ENCODE results near the gene PTPN20. TPM values are rescaled to one million over a fixed set of nuclear protein-coding genes. Genes with fewer than 3 reads are reported as not detected.

PTPN20 gene
- total and polyA plus RNA-seq, 3 donors from 2014 or later, result 20.9 to 39.6 (median 23.1) TPM

DNA sequence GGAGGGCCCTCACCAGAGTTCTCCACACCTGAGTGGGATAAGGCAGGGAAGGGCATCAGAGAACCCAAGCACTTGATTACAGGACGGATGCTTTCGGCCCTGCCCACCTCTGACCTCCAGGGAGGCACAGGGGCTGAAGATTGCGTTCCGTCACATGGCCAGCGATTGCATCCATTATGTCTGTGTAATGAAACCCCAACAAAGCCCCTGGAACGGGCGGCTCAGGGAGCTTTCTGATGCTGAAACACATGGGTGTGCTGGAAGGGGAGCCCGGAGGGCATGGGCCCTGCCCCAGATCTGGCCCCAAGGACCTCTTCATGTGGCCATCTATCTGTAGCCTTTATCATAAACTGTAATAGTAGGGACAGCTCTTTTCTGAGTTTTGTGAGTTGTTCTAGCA, 117.2 kb downstream of the PTPN20 start:
- Histone ChIP-seq H3K27ac (no peak overlapping the region), H3K4me1 (no peaks in the 10 kb centered on the region), H3K4me3 (no peak overlapping the region), H3K9me3 (no peaks in the 10 kb centered on the region), H3K36me3 (ENCODE audit: low read depth, missing control alignments) (no peaks in the 10 kb centered on the region), H3K27me3 (no peaks in the 10 kb centered on the region)
- intact Hi-C loops (cut with DNase I; ENCODE audit: low total_unique reads), result no loop called here
- no peak for TF ChIP-seq POLR2A (IDR thresholded peaks at IDR 0.05)
- TF ChIP-seq, protein P1, sequence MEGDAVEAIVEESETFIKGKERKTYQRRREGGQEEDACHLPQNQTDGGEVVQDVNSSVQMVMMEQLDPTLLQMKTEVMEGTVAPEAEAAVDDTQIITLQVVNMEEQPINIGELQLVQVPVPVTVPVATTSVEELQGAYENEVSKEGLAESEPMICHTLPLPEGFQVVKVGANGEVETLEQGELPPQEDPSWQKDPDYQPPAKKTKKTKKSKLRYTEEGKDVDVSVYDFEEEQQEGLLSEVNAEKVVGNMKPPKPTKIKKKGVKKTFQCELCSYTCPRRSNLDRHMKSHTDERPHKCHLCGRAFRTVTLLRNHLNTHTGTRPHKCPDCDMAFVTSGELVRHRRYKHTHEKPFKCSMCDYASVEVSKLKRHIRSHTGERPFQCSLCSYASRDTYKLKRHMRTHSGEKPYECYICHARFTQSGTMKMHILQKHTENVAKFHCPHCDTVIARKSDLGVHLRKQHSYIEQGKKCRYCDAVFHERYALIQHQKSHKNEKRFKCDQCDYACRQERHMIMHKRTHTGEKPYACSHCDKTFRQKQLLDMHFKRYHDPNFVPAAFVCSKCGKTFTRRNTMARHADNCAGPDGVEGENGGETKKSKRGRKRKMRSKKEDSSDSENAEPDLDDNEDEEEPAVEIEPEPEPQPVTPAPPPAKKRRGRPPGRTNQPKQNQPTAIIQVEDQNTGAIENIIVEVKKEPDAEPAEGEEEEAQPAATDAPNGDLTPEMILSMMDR (IDR thresholded peaks at IDR 0.05), result no peak
- DNase-seq, result peak; percentile 1
- 93 to 96% methylated on average over 8 of the region's 8 CpGs for WGBS, 2 donors

DNA sequence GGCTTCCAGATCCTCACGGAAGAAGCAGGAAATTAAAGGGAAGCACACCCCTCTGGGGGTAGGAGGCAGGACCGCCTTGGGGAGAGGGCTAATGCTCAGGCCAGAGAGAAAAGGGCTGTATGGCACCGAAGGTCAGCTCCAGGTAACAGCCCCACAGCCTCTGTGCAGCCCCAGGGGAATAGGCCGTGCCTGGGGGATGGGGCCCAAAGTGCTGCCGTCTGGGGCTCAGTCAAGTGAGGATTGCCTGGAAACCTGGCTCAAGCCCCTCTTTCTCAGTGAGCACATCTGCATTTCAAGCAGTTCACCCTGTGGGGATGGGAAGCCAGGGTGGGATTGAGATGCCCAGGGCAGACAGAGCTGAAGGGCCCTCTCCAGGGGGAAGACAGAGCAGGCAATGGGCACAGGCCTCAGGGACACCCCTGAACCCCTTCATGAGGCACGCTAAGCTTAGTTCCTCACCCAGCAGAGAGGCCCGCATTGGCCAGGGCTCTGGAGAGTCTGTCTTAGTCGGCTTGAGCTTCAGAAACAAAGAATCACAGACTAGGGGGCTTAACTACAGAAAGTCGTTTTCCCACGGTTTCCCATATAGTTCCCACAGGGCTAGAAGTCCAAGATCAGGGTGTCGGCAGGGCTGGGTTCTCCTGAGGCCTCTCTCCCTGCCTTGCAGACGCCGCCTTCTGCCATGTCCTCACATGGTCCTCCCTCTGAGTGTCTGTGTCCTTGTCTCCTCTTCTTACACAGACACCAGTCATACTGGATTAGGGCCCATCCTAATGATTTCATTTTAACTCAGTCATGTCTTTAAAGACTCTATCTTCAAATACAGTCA, 118.2 kb downstream of the PTPN20 start:
- Histone ChIP-seq H3K36me3 (ENCODE audit: low read depth, missing control alignments) (no peaks in the 10 kb centered on the region), H3K27me3 (no peaks in the 10 kb centered on the region), H3K27ac (no peak overlapping the region), H3K4me1 (no peaks in the 10 kb centered on the region), H3K9me3 (no peaks in the 10 kb centered on the region), H3K4me3 (no peak overlapping the region)
- no peak for TF ChIP-seq POLR2A (IDR thresholded peaks at IDR 0.05)
- TF ChIP-seq, protein P1 (IDR thresholded peaks at IDR 0.05), result no peak
- WGBS, 2 donors, result 89 to 90% methylated on average over 11 to 13 of the region's 13 CpGs
- DNase-seq, result peak; percentile 1
- intact Hi-C loops (cut with DNase I; ENCODE audit: low total_unique reads), result no loop called here

DNA sequence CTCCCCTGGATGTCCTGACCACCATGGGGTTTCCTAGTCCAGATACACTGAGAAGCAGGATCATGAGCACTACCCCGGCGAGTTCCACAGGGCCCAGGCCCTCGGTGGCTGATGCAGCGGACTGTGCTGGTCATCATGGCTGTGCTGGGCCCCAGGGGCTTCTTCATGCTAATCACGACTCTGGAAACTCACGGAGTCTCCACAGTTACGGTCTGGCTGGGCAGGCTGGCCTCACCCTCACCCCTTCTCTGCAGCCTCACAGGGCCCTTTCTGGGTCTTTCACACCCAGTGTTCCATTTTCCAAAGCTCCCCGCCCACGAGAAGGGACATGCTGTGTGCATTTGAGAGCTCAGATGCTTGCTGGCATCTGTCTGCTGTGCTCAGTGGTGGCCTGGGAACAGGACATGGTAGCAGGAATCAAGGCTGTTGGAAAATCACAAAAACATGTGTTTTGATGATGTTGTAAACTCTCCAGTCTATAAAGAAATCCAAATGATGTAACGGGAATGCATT, 119.0 kb downstream of the PTPN20 start:
- no peak for TF ChIP-seq POLR2A (IDR thresholded peaks at IDR 0.05)
- TF ChIP-seq, protein P1 (IDR thresholded peaks at IDR 0.05), result no peak
- no peaks in the 10 kb centered on the region for H3K27me3 ChIP-seq
- 79 to 86% methylated on average over 8 to 10 of the region's 10 CpGs for WGBS, 2 donors
- no peak for DNase-seq
- H3K9me3 ChIP-seq, result no peaks in the 10 kb centered on the region
- H3K27ac ChIP-seq, result no peak overlapping the region
- no peaks in the 10 kb centered on the region for H3K36me3 ChIP-seq (ENCODE audit: low read depth, missing control alignments)
- no peak overlapping the region for H3K4me3 ChIP-seq
- no peaks in the 10 kb centered on the region for H3K4me1 ChIP-seq
- intact Hi-C loops (cut with DNase I; ENCODE audit: low total_unique reads), result no loop called here

DNA sequence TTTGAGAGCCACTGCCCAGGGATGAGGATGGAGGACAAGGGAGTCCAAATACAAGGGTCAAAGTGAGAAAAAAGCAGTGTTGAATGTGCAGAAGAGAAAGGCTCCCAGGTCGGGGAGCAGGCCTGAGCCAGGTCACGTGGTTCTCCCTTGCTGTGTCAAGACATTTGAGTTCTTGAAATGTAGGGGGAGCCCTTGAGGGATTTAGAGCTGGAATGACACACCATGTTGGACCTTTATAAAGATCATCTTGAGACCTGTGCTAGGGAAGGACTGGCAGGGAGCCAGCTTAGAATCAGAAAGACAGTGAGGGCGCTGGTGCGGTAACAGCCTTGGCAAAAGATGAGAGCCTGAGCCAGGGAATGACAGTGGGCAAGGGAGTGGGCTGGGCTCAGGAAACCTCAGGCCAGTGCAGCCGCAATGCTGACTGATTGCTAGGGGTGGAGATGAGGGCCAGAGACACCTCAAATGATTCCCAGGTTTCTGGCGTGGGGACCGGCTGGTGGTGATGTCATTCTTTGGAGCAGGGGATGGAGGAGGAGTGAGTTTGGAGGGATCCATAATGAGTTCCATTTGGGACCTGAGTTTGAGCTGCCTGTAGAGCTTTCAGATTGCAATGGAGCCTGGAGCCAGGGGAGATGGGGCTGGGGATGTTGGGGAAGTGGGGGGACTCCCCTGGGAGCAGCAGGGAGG, 120.1 kb downstream of the PTPN20 start:
- no peaks in the 10 kb centered on the region for H3K9me3 ChIP-seq
- DNase-seq, result no peak
- TF ChIP-seq, protein P1 (IDR thresholded peaks at IDR 0.05), result peak in 1 of 3 experiments; percentile 9
- TF ChIP-seq POLR2A (IDR thresholded peaks at IDR 0.05), result no peak
- intact Hi-C loops (cut with DNase I; ENCODE audit: low total_unique reads), result no loop called here
- no peak overlapping the region for H3K27ac ChIP-seq
- 78 to 85% methylated on average over 7 of the region's 7 CpGs for WGBS, 2 donors
- H3K4me1 ChIP-seq, result no peaks in the 10 kb centered on the region
- H3K36me3 ChIP-seq (ENCODE audit: low read depth, missing control alignments), result no peaks in the 10 kb centered on the region
- H3K27me3 ChIP-seq, result no peaks in the 10 kb centered on the region
- H3K4me3 ChIP-seq, result no peak overlapping the region
